Measurements from ENCODE around the gene NACA. TPM values are rescaled to one million over a fixed set of nuclear protein-coding genes. Genes with fewer than 3 reads are reported as not detected.
"Not testable (repeated sequence)": the region's sequence is repeated elsewhere in the genome, so short reads cannot be mapped to it uniquely, and the experiment has no call there.

NACA gene
- total RNA-seq, 1 donor from 2014 or later: 1,026 TPM

- no peak overlapping the region for H3K27ac Mint-ChIP-seq (ENCODE audit: unreplicated experiment)
- peaks cover 5% of the 10 kb centered on the region for H3K36me3 Mint-ChIP-seq (ENCODE audit: low read depth)
- H3K27me3 Mint-ChIP-seq (ENCODE audit: low read depth): no peaks in the 10 kb centered on the region
- TF ChIP-seq CTCF (conservative IDR thresholded peaks at IDR 0.05): no peak
- DNase-seq (ENCODE audit: low read depth, low spot score): no peak
- no peak overlapping the region for H3K4me3 Mint-ChIP-seq
- H3K4me1 Mint-ChIP-seq: peaks cover 4% of the 10 kb centered on the region
- H3K9me3 Mint-ChIP-seq: peaks cover 12% of the 10 kb centered on the region
These were observed 33.7 kb upstream of the NACA start for GRCh38 chr12:56758728-56759262.

GRCh38 chr12:56757971-56758370 lies 32.9 kb upstream of the NACA start:
- H3K4me1 Mint-ChIP-seq; H3K36me3 Mint-ChIP-seq (ENCODE audit: low read depth); DNase-seq (ENCODE audit: low read depth, low spot score): not testable (repeated sequence)

GRCh38 chr12:56753566-56753965 lies 28.5 kb upstream of the NACA start:
- H3K4me3 Mint-ChIP-seq: peak overlapping the region; percentile 85
- no peak overlapping the region for H3K27ac Mint-ChIP-seq (ENCODE audit: unreplicated experiment)
- no peaks in the 10 kb centered on the region for H3K27me3 Mint-ChIP-seq (ENCODE audit: low read depth)
- H3K36me3 Mint-ChIP-seq (ENCODE audit: low read depth): peaks cover 2% of the 10 kb centered on the region
- no peak for TF ChIP-seq CTCF (conservative IDR thresholded peaks at IDR 0.05)
- H3K9me3 Mint-ChIP-seq: peaks cover 9% of the 10 kb centered on the region
- peaks cover 26% of the 10 kb centered on the region for H3K4me1 Mint-ChIP-seq
- DNase-seq (ENCODE audit: low read depth, low spot score): no peak

More at GRCh38 chr12:56757971-56758370, 32.9 kb upstream of the NACA start:
- peaks cover 12% of the 10 kb centered on the region for H3K9me3 Mint-ChIP-seq
- H3K4me3 Mint-ChIP-seq; H3K27ac Mint-ChIP-seq (ENCODE audit: unreplicated experiment); H3K27me3 Mint-ChIP-seq (ENCODE audit: low read depth): not testable (repeated sequence)

- peak; percentile 12 for TF ChIP-seq CTCF (conservative IDR thresholded peaks at IDR 0.05)
- peak within 1 kb of the TSS; percentile 100 for H3K27ac Mint-ChIP-seq (ENCODE audit: unreplicated experiment)
These were observed 26.9 kb upstream of the NACA start, which contains the start of gene PRIM1 for GRCh38 chr12:56751712-56752598. Gene PRIM1, minus strand, starts transcription at chr12:56752323. Its CDS starts 25 bp downstream, at chr12:56752298.

DNA sequence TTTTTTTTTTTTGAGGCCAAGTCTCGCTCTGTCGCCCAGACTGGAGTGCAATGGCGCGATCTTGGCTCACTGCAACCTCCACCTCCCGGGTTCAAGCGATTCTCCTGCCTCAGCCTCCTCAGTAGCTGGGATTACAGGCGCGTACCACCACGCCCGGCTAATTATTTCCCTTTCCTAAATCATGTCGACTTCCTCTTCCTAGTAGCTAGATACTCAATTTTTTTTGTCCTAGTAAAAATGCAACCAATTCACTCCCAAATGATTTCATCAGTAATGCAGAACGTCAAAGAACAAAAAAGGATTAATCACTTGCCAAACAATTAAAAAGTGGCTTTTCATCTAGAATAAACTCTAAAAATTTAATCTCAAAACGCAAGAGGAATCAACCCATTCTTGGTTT lies 25.5 kb upstream of the NACA start:
- not testable (repeated sequence) for H3K27ac Mint-ChIP-seq (ENCODE audit: unreplicated experiment); DNase-seq (ENCODE audit: low read depth, low spot score); H3K27me3 Mint-ChIP-seq (ENCODE audit: low read depth); H3K9me3 Mint-ChIP-seq; H3K36me3 Mint-ChIP-seq (ENCODE audit: low read depth)
- Mint-ChIP-seq H3K4me3 (peak overlapping the region; percentile 97), H3K4me1 (peaks cover 26% of the 10 kb centered on the region)

More at GRCh38 chr12:56751712-56752598, 26.9 kb upstream of the NACA start, which contains the start of gene PRIM1:
- Mint-ChIP-seq H3K4me3 (peak within 1 kb of the TSS; percentile 97), H3K4me1 (peaks cover 26% of the 10 kb centered on the region), H3K9me3 (peaks cover 2% of the 10 kb centered on the region), H3K27me3 (ENCODE audit: low read depth) (no peaks in the 10 kb centered on the region), H3K36me3 (ENCODE audit: low read depth) (peaks cover 2% of the 10 kb centered on the region)
- peak; percentile 85 for DNase-seq (ENCODE audit: low read depth, low spot score)

GRCh38 chr12:56749853-56750252 lies 24.8 kb upstream of the NACA start:
- H3K9me3 Mint-ChIP-seq: no peaks in the 10 kb centered on the region
- peak overlapping the region; percentile 6 for H3K27ac Mint-ChIP-seq (ENCODE audit: unreplicated experiment)
- H3K27me3 Mint-ChIP-seq (ENCODE audit: low read depth): no peaks in the 10 kb centered on the region
- no peak for TF ChIP-seq CTCF (conservative IDR thresholded peaks at IDR 0.05)
- H3K4me1 Mint-ChIP-seq: peaks cover 26% of the 10 kb centered on the region
- no peak for DNase-seq (ENCODE audit: low read depth, low spot score)
- peak overlapping the region; percentile 83 for H3K4me3 Mint-ChIP-seq
- peaks cover 7% of the 10 kb centered on the region for H3K36me3 Mint-ChIP-seq (ENCODE audit: low read depth)

Data from neural crest cell (in vitro differentiated cells).